BE2C (cell line): ENCODE measurements around the gene DPF3.
A peak's percentile ranks its signal among the peaks of the same experiment; 100 is the strongest.

Source experiments
- DNase-seq: peaks from one replicate; pipeline ENCODE4 v3.0.0-alpha.2; 2020
- H3K27me3 ChIP-seq: fragments of 250-450 bp; sonication (Bioruptor Pico); 2 replicates; pipeline ENCODE4 v1.5.1; 2020; ENCODE audit warnings: mild to moderate bottlenecking
- H3K36me3 ChIP-seq: fragments of 250-450 bp; sonication (Bioruptor Pico); 2 replicates; pipeline ENCODE4 v1.5.1; 2020; ENCODE audit warnings: mild to moderate bottlenecking
- H3K4me1 ChIP-seq: fragments of 250-450 bp; sonication (Bioruptor Pico); 2 replicates; pipeline ENCODE4 v1.5.1; 2020
- H3K4me3 ChIP-seq: 2 replicates; pipeline ENCODE4 v1.5.1; 2011; ENCODE audit warnings: low read depth, low read length
- H3K9me3 ChIP-seq: fragments of 250-450 bp; sonication (Bioruptor Pico); 2 replicates; pipeline ENCODE4 v1.5.1; 2020
- CTCF ChIP-seq: IDR thresholded peaks from 2 replicates; pipeline ENCODE4 v1.5.1; 2012; ENCODE audit warnings: mild to moderate bottlenecking, low read depth, low read length

Gene DPF3

GRCh38 chr14:72909163-72909562 lies 15.3 kb upstream of the DPF3 start:
- DNase-seq: no peak
- H3K9me3 ChIP-seq: no peaks in the 10 kb centered on the region; the same call in 1 of the 2 replicates
- TF ChIP-seq CTCF: no peak
- no peaks in the 10 kb centered on the region for H3K36me3 ChIP-seq
- H3K4me3 ChIP-seq: no peak overlapping the region
- H3K27me3 ChIP-seq: no peaks in the 10 kb centered on the region
- H3K4me1 ChIP-seq: peaks cover 12% of the 10 kb centered on the region

- DNase-seq: no peak
- no peaks in the 10 kb centered on the region for H3K36me3 ChIP-seq
- H3K4me3 ChIP-seq: no peak overlapping the region
- no peak for TF ChIP-seq CTCF
- no peaks in the 10 kb centered on the region; the same call in 1 of the 2 replicates for H3K9me3 ChIP-seq
- no peaks in the 10 kb centered on the region for H3K27me3 ChIP-seq
- peaks cover 12% of the 10 kb centered on the region for H3K4me1 ChIP-seq
These were observed 14.0 kb upstream of the DPF3 start for GRCh38 chr14:72907886-72908285.

- no peak for TF ChIP-seq CTCF
- Histone ChIP-seq H3K36me3 (no peaks in the 10 kb centered on the region), H3K4me1 (peaks cover 12% of the 10 kb centered on the region), H3K4me3 (no peak overlapping the region), H3K9me3 (no peaks in the 10 kb centered on the region; the same call in 1 of the 2 replicates), H3K27me3 (no peaks in the 10 kb centered on the region)
- no peak for DNase-seq
These were observed 13.0 kb upstream of the DPF3 start for GRCh38 chr14:72906879-72907278.

- Histone ChIP-seq H3K36me3 (no peaks in the 10 kb centered on the region), H3K9me3 (no peaks in the 10 kb centered on the region; the same call in 1 of the 2 replicates), H3K4me3 (no peak overlapping the region), H3K4me1 (peaks cover 12% of the 10 kb centered on the region), H3K27me3 (no peaks in the 10 kb centered on the region)
- TF ChIP-seq CTCF: no peak
- no peak for DNase-seq
These were observed 12.4 kb upstream of the DPF3 start for GRCh38 chr14:72906316-72906715.

GRCh38 chr14:72904840-72905561 lies 11.1 kb upstream of the DPF3 start:
- DNase-seq: peak; percentile 62

More at GRCh38 chr14:72904840-72905561, 11.1 kb upstream of the DPF3 start:
- peak; percentile 98 for TF ChIP-seq CTCF
- Histone ChIP-seq H3K9me3 (no peaks in the 10 kb centered on the region; the same call in 1 of the 2 replicates), H3K4me1 (peaks cover 12% of the 10 kb centered on the region), H3K4me3 (no peak overlapping the region), H3K27me3 (no peaks in the 10 kb centered on the region), H3K36me3 (no peaks in the 10 kb centered on the region)
